A549 treated with Mapracorat at 1 μM for 4 hours (cell line): Measurements from ENCODE around the gene LMO3. TPM values are rescaled to one million over a fixed set of nuclear protein-coding genes. Genes with fewer than 3 reads are reported as not detected.

Experiments
- total RNA-seq: library from RNA; stranded (reverse); fragments of 200-300 nt; extraction: Qiagen RNA extraction; gene quantifications from 5 replicates; pipeline ENCODE4 v1.2.3, GENCODE V29; 2022

LMO3 gene
- total RNA-seq = not detected in 5 replicates

GRCh38 chr12:16606117-16606200 is at the start of gene LMO3:
Gene LMO3, minus strand, starts transcription at chr12:16606162. Its CDS starts 5,302 bp downstream, at chr12:16600860.

